Omental fat pad (tissue), 4 donors: ENCODE measurements around the gene DEPDC4. TPM values are rescaled to one million over a fixed set of nuclear protein-coding genes. Genes with fewer than 3 reads are reported as not detected.
"Not testable (repeated sequence)": the region's sequence is repeated elsewhere in the genome, so short reads cannot be mapped to it uniquely, and the experiment has no call there.

Experiments
- ATAC-seq: fragments of 150-250 bp; one replicate; pipeline ENCODE4 v1.9.1; 2016; ENCODE audit warnings: mild to moderate bottlenecking, moderate library complexity; ENCODE audit not compliant: low FRiP score
- DNase-seq: peaks from one replicate; pipeline ENCODE4 v3.0.0-alpha.2; 2019; ENCODE audit warnings: low spot score
- CTCF ChIP-seq, 3 donors: fragments of 450-650 bp; IDR thresholded peaks; one replicate each; pipeline ENCODE4 v1.5.1; 2016 to 2017; ENCODE audit warnings: antibody characterized with exemption in 3 of 3, mild to moderate bottlenecking in 3 of 3, moderate library complexity in 2 of 3
- total RNA-seq, 4 donors: library from RNA; depleted of rRNA; stranded (reverse); fragments of >200 nt; gene quantifications; one replicate each; pipeline ENCODE4 v1.1.0, GENCODE V29; 2016

Gene DEPDC4
- total RNA-seq, 4 donors from 2014 or later = not detected

- no peak for ATAC-seq
- no peak for TF ChIP-seq CTCF (IDR thresholded peaks at IDR 0.05)
- no peak for DNase-seq
Measured at GRCh38 chr12:100243137-100243536, 23.7 kb downstream of the DEPDC4 start.

DNA sequence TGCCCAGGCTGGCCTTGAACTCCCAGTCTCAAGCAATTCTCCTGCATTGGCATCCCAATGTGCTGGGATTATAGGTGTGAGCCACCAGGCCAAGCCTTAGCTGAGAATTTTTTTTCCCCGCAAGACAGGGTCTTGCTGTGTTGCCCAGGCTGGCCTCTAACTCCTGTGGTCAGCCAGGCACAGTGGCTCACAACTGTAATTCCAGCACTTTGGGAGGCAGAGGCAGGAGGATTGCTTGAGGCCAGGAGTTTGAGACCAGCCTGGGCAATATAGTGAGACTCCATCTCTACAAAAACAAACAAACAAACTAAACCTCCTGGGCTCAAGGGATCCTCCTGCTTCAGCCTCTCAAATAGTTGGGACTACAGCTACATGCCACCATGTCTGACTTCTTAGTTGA, 27.3 kb downstream of the DEPDC4 start:
- no peak for TF ChIP-seq CTCF (IDR thresholded peaks at IDR 0.05)
- no peak for ATAC-seq
- DNase-seq = no peak

- DNase-seq = no peak
- TF ChIP-seq CTCF (IDR thresholded peaks at IDR 0.05) = no peak
- no peak for ATAC-seq
Measured at GRCh38 chr12:100238801-100239200, 28.1 kb downstream of the DEPDC4 start.

- ATAC-seq (peak; percentile 71), DNase-seq (no peak)
- TF ChIP-seq CTCF (IDR thresholded peaks at IDR 0.05) = peak in 1 of 3 donors; percentile 15
Measured at GRCh38 chr12:100234591-100235304, 32.1 kb downstream of the DEPDC4 start.

GRCh38 chr12:100234166-100234565, 32.7 kb downstream of the DEPDC4 start:
- ATAC-seq (peak; percentile 39), DNase-seq (no peak)
- TF ChIP-seq CTCF (IDR thresholded peaks at IDR 0.05) = no peak

DNA sequence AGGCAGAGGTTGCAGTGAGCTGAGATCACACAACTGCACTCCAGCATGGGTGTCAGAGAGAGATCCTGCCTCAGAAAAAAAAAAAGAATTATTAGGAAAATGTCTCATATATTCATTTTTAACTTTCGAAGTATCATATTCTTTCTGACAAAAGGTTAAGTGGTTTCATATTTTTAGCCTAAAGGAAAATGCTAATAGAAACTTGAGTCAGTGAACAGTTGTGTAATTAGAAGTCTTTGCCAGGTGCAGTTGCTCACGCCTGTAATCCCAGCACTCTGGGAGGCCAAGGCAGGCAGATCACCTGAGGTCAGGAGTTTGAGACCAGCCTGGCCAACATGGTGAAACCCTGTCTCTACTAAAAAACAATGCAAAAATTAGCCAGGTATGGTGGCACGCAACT, 35.0 kb downstream of the DEPDC4 start:
- ATAC-seq, DNase-seq: not testable (repeated sequence)

DNA sequence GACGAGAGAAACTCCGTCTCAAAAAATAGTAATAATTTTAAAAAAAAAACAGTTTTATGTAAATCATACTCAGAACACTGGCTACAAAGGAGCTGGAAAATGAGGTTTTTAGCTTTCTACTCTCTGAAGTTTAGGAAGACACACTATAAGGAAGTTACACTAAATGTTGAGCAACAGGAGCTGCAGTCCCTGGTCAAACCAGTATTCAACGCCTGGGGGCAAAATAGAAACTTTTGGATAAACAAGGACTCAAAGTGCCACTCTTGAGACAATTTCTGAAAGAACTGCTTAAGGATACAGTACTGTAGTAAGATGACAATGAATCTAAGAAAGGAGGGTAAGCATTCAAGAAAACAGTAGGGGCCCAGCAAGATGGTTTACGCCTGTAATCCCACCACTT, 37.0 kb downstream of the DEPDC4 start:
- TF ChIP-seq CTCF (IDR thresholded peaks at IDR 0.05) = no peak
- DNase-seq (no peak), ATAC-seq (no peak)
